GM12892 (cell line): Measurements from ENCODE around the gene RTP2.

Experiments used
- POLR2A ChIP-seq: IDR thresholded peaks from 2 replicates; pipeline ENCODE4 v1.6.1; 2011; ENCODE audit warnings: low read depth, low read length, control low read depth
- POLR2AphosphoS5 ChIP-seq: IDR thresholded peaks from 2 replicates; pipeline ENCODE4 v1.6.1; 2011; ENCODE audit warnings: low read depth, low read length, control low read depth

GRCh38 chr3:187745201-187746058 lies 43.1 kb upstream of the RTP2 start, which contains the start of gene BCL6:
- TF ChIP-seq POLR2AphosphoS5: no peak
- TF ChIP-seq POLR2A: no peak
